ENCODE data around the gene SLC1A3.

The SLC1A3 gene

DNA sequence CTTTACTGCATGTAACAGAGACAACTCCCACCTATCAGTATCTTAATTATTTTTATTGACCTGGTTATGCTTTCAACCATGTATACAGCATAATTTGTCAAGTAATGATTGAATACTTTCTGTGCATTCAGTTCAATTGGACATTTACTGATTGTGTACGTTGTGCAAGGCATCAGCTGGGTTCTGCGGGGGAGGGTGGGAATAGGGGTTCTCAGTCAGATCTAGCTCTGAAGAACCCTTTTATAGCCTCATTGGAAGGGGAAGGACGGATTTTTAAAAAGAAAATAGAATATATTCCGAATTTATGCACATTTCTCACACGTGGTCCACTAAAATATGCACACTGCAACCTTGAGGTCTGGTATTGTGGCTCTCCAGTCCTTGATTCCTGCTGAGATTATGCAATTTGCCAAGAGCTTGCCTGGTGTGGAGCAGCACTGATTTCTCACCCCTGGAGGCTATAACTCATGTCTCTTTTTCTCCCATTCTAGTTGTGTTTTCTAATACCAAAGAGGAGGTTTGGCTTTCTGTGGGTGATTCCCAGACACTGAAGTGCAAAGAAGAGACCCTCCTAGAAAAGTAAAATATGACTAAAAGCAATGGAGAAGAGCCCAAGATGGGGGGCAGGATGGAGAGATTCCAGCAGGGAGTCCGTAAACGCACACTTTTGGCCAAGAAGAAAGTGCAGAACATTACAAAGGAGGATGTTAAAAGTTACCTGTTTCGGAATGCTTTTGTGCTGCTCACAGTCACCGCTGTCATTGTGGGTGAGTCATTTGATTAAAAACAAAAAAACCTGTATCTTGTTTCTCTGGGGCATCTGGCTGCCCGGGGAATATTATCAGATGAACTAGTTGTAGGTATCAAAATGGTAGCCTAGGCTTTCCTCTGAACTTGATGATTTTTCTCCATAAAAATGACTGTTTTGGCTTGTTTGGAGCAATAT is 1.7 kb downstream of the SLC1A3 start:
- ChIA-PET CTCF (interaction anchor here (2.2 kb wide), 1 partner anchor 83 kb away, joined by 7 read pairs; no protein-coding TSS in a partner anchor), POLR2A (ENCODE audit: low non-redundant PET) (no interaction called here)
- DNase-seq (ENCODE audit: low spot score), result peak; percentile 24
- TF ChIP-seq, protein P1, sequence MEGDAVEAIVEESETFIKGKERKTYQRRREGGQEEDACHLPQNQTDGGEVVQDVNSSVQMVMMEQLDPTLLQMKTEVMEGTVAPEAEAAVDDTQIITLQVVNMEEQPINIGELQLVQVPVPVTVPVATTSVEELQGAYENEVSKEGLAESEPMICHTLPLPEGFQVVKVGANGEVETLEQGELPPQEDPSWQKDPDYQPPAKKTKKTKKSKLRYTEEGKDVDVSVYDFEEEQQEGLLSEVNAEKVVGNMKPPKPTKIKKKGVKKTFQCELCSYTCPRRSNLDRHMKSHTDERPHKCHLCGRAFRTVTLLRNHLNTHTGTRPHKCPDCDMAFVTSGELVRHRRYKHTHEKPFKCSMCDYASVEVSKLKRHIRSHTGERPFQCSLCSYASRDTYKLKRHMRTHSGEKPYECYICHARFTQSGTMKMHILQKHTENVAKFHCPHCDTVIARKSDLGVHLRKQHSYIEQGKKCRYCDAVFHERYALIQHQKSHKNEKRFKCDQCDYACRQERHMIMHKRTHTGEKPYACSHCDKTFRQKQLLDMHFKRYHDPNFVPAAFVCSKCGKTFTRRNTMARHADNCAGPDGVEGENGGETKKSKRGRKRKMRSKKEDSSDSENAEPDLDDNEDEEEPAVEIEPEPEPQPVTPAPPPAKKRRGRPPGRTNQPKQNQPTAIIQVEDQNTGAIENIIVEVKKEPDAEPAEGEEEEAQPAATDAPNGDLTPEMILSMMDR (conservative IDR thresholded peaks at IDR 0.05; ENCODE audit: low read depth), result no peak
- no peak overlapping the region for H3K27ac ChIP-seq

DNA sequence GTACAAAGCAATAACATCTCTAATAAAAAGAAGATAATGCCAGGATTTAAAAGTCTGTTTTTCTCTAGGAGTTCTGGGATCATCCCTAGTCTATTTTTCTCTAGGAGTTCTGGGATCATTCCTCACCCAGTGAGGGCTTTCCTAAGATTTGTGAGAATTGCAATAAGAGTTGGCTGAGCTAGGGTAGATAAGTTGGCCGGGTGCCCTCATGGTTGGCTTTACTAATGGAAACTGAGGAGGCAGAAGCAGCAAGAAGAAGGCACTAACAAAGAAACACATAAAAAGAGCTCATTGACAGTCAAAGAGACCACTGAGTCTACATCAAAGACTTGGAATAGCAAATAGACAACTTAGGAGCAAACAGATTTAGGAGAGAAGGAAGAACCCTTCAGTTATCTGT is 4.2 kb downstream of the SLC1A3 start:
- TF ChIP-seq, protein P1 (conservative IDR thresholded peaks at IDR 0.05; ENCODE audit: low read depth), result no peak
- ChIA-PET CTCF (no interaction called here), POLR2A (ENCODE audit: low non-redundant PET) (no interaction called here)
- no peak overlapping the region for H3K27ac ChIP-seq
- no peak for DNase-seq (ENCODE audit: low spot score)

DNA sequence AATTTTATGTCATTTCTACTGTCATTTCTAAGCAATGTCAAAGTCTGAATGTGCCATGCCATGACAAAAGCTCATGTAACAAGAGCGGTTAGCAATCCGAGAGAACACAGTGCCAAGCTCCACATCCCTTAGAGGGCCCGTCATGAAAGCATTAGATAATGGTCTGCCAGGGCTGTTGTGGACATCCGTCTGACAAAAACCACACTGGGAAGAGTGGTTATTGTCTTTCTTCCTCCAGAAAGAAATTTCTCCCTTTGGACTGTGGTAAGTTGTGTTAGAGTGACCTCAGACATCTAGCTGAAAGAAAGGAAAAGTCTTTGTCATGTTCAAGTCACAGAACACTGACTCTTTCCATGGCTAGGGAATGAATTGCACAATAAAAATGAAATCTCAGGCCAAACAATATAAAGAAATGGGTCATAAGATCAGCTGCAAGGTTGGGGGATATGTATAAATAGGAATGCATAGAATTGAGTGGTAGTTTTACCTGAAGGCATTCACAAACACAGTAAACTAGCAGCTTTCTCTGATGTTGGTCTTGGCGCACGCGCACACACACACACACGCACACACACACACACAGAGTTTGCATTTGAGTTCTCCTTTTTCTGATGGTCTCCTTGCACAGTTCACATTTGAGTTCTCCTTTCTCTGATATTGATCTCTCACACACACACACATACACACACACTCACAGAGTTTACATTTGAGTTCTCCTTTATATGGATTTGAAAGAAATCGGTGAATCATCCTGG is 5.3 kb downstream of the SLC1A3 start:
- POLR2A ChIA-PET (ENCODE audit: low non-redundant PET), result no interaction called here
- CTCF ChIA-PET, result interaction anchor here (0.5 to 0.6 kb wide), 2 partner anchors 11 to 461 kb away, joined by 3 to 4 read pairs; no protein-coding TSS in a partner anchor
- no peak overlapping the region for H3K27ac ChIP-seq
- no peak for DNase-seq (ENCODE audit: low spot score)
- TF ChIP-seq, protein P1 (conservative IDR thresholded peaks at IDR 0.05; ENCODE audit: low read depth), result no peak

DNA sequence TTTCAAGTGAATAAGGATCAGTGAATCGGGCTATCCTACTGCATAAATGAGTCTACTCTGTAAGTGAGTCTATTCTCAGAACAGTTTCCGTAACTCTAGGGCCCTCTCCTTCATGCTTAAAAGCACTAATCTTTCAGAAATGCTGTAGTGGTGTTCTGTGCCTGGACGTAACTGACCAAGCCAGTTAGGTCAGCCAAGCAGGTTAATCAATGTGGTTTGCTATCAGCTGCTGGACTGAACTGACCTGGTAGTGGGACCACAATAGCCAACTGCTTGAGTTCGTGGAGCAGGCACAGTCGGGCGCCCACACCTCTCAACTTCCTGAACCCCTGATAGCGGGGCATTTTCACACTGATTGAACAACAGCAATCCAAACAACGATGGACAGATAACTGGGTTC is 6.8 kb downstream of the SLC1A3 start:
- TF ChIP-seq, protein P1 (conservative IDR thresholded peaks at IDR 0.05; ENCODE audit: low read depth), result no peak
- ChIA-PET POLR2A (ENCODE audit: low non-redundant PET) (no interaction called here), CTCF (interaction anchor here (0.8 kb wide), 1 partner anchor 390 kb away, joined by 3 read pairs; no protein-coding TSS in a partner anchor)
- DNase-seq (ENCODE audit: low spot score), result no peak
- H3K27ac ChIP-seq, result no peak overlapping the region

DNA sequence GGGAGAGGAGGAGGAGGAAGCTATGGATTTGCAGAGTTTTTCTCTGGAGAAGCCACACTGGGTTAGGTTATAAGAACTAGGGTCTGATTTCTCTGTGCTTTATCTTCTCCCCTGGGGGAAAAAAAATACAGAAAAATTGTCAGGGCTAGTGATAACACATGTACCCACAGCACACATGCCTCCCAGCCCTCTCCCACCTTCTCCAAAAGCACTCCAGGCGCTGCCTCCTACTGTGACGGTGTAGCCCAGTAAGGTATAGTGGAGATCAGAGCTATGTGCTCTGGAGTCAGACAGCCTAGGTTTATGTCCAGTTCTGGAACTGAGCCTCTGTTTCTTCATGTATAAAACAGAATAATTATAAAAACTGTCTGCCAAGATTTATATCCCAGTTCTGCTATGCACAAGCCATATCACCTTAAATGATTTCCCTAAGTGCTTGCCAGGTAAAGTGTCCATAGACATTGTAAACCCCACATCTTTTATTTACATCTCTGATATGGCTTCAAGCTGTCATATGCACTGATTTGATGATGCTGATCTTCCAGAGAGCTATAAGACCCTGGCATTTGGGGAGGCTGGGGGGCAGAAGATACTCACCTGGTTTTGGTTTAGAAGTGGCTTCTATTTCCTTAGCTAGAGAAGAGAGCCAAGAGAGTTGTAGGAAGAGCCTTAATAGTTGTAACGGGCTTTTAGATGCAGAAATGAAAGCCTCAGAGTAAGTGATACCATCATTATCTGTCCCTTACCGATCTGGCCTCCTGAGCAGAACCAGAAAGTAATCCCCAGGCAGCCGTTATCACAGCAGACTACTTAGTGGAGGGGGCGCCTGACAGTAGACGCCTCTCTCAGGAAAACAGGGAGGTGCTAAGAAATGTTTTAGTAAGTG is 7.6 kb downstream of the SLC1A3 start:
- ChIA-PET CTCF (no interaction called here), POLR2A (ENCODE audit: low non-redundant PET) (no interaction called here)
- TF ChIP-seq, protein P1 (conservative IDR thresholded peaks at IDR 0.05; ENCODE audit: low read depth), result no peak
- H3K27ac ChIP-seq, result no peak overlapping the region
- DNase-seq (ENCODE audit: low spot score), result no peak
